Activated CD8-positive, alpha-beta T cell treated with anti-CD3 and anti-CD28 coated beads, Interleukin-2, amount 10 ng/mL, durations not matched to agents 7 days and 5 days (primary cell): ENCODE results near the gene KCNQ4. TPM values are rescaled to one million over a fixed set of nuclear protein-coding genes. Genes with fewer than 3 reads are reported as not detected.

Experiments
- ATAC-seq: fragments of 150-1000 bp; cut with Tn5 transposase; one replicate; pipeline ENCODE4 v1.10.0; 2021; ENCODE audit warnings: moderate library complexity
- CTCF ChIA-PET: fragments of 350-600 bp; sonication (Branson Sonifier 250); formaldehyde crosslinking; loops from one replicate; lab custom pipeline; 2021; ENCODE audit warnings: antibody characterized with exemption; lab: Charles Lee
- POLR2A ChIA-PET: fragments of 350-600 bp; sonication (Branson Sonifier 250); formaldehyde crosslinking; loops from one replicate; lab custom pipeline; 2021; ENCODE audit warnings: antibody characterized with exemption; lab: Charles Lee
- DNase-seq: peaks from one replicate; pipeline ENCODE4 v3.0.0-alpha.2; 2020
- H3K27ac Mint-ChIP-seq: one replicate; pipeline ENCODE4 v1.8.0; 2021; ENCODE audit warnings: mild to moderate bottlenecking, mixed read lengths
- H3K27me3 Mint-ChIP-seq: one replicate; pipeline ENCODE4 v1.8.0; 2021; ENCODE audit warnings: low read depth, mixed read lengths
- H3K36me3 Mint-ChIP-seq: one replicate; pipeline ENCODE4 v1.8.0; 2021; ENCODE audit warnings: low read depth, mixed read lengths
- H3K4me1 Mint-ChIP-seq: one replicate; pipeline ENCODE4 v1.8.0; 2021; ENCODE audit warnings: low read depth, mixed read lengths
- H3K4me3 Mint-ChIP-seq: one replicate; pipeline ENCODE4 v1.8.0; 2021; ENCODE audit warnings: mild to moderate bottlenecking, mixed read lengths
- H3K9me3 Mint-ChIP-seq: one replicate; pipeline ENCODE4 v1.8.0; 2022; ENCODE audit warnings: mixed read lengths; ENCODE audit not compliant: insufficient read depth
- total RNA-seq, 2 experiments: library from RNA; stranded (reverse); gene quantifications; one replicate each; pipeline ENCODE4 v1.2.3, GENCODE V29; 2021

Gene KCNQ4
- total RNA-seq, 2 experiments from 2014 or later: 0.73 to 0.87 TPM

DNA sequence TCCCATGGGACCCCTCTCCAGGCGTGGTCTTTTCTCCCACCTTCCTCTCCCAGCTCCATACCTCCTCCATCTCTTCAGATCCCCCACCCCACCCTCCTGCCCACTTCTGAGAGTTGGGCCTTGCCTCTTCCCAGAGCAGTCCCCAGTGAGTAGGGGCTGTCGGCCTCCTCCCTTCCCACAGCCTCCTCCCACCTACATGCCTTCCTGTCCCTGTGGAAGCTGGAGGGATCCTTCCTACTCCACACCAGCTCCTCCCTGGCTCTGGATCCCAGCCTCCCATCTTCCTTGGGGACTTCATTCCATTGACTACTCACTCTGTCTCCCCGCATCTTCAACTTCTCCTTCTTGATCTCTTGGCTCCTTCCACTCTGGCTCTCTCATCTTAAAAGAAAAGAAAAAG, 24.9 kb downstream of the KCNQ4 start:
- ATAC-seq (no peak), DNase-seq (no peak)
- POLR2A ChIA-PET: interaction anchor here (2.0 kb wide), 1 partner anchor 12 kb away, joined by 6 read pairs; no protein-coding TSS in a partner anchor
- CTCF ChIA-PET: interaction anchor here (1.0 to 1.3 kb wide), 3 partner anchors 9 to 41 kb away, joined by 3 to 5 read pairs (median 3); no protein-coding TSS in a partner anchor
- H3K36me3 Mint-ChIP-seq: no peaks in the 10 kb centered on the region
- H3K27ac Mint-ChIP-seq: no peak overlapping the region
- H3K27me3 Mint-ChIP-seq: peaks cover 14% of the 10 kb centered on the region
- no peak overlapping the region for H3K4me3 Mint-ChIP-seq
- no peaks in the 10 kb centered on the region for H3K9me3 Mint-ChIP-seq
- H3K4me1 Mint-ChIP-seq: peaks cover 26% of the 10 kb centered on the region

DNA sequence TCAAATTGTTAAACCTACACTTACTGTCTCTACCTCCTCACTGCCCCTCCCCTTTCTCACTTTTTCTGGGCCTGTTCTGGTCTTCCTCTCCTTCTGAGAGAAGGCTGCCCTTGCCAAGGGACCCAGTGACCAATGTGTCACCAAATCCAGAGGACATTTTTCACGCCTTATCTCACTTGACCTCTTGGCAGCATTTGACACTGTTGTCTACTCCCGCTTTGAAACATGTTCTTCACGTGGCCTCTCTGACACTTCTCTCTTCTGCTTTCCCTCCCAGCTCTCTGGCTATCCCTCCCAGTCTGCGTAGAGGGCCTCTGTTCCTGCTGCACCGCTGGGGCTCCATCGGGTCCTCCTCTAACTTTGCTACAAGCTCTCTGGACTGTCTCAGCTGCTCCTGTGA, 25.3 kb downstream of the KCNQ4 start:
- Mint-ChIP-seq H3K27ac (peak overlapping the region; percentile 11), H3K9me3 (no peaks in the 10 kb centered on the region), H3K27me3 (peaks cover 14% of the 10 kb centered on the region), H3K36me3 (no peaks in the 10 kb centered on the region), H3K4me1 (peaks cover 23% of the 10 kb centered on the region), H3K4me3 (no peak overlapping the region)
- DNase-seq: no peak
- ATAC-seq: no peak
- ChIA-PET POLR2A (interaction anchor here (2.0 kb wide), 1 partner anchor 13 kb away, joined by 6 read pairs; no protein-coding TSS in a partner anchor), CTCF (interaction anchor here (1.0 to 1.2 kb wide), 2 partner anchors 9 to 41 kb away, joined by 3 read pairs; no protein-coding TSS in a partner anchor)

DNA sequence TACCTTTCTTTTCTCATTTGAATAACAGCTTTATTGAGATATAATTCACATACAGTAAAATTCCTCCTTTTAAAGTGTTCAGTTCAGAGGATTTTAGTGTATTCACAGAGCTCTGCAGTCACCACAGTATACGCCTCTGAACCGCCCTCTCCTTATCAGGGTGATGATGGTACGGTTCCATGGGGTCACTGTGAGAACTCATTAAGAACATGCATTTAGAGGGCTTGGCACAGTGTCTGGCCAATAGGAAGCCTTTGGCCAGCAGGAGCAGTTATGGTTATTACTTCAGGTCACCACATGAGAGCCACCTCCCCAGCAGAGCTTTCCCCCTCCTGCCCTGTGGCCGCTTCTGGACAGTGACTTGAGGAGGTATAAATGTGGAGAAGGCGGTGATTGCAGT, 27.3 kb downstream of the KCNQ4 start:
- ChIA-PET CTCF (interaction anchor here (2.1 kb wide), 1 partner anchor 39 kb away, joined by 4 read pairs; no protein-coding TSS in a partner anchor), POLR2A (interaction anchor here (0.9 to 1.1 kb wide), 2 partner anchors 10 to 120 kb away, joined by 3 read pairs; partner anchors contain the start of gene NFYC)
- Mint-ChIP-seq H3K4me3 (no peak overlapping the region), H3K4me1 (peaks cover 21% of the 10 kb centered on the region), H3K36me3 (no peaks in the 10 kb centered on the region), H3K9me3 (no peaks in the 10 kb centered on the region), H3K27ac (no peak overlapping the region), H3K27me3 (peaks cover 10% of the 10 kb centered on the region)
- DNase-seq (no peak), ATAC-seq (no peak)

DNA sequence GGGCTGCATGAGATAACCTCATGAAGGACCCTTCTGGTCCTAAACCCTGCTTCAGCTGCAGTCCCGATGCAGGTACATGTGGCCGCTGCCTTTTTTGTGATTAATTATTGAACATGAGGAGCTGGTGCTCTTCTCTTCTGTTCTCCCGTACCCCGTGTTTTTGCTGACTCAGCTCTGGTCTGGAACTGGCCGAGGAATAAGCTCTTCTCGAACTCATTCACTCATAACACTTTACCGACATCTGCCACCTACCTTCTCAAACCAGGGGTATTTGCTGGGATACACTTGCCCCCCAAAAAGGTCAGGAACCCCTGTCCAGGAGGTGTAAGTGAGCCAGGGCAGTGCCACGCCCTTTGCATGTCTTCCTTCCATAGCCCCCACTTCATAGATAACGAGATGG, 31.8 kb downstream of the KCNQ4 start:
- POLR2A ChIA-PET: interaction anchor here (0.9 kb wide), 1 partner anchor 1611 kb away, joined by 3 read pairs; no protein-coding TSS in a partner anchor

DNA sequence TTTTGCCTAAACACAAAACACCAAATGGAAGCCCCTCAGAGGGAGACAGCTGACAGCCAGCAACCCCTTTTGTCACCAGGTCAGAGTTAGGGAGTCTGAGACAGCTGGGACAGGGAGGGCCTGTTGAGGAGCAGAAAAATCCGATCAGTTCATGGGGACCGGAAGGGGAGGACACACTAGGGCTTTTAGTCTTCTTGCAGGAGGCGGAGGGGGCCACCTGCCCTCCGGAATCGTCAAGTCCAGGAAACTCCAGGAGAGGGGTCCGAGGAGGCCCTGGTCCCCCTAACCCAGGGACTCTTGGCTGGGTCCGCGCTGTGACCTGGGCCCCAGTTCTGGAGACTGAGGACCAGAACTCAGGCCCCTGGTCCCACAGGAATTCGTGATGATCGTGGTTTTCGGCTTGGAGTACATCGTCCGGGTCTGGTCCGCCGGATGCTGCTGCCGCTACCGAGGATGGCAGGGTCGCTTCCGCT, 34.2 kb downstream of the KCNQ4 start:
- POLR2A ChIA-PET: no interaction called here
- CTCF ChIA-PET: interaction anchor here (1.3 kb wide), 2 partner anchors 9 to 43 kb away, joined by 3 to 5 read pairs; no protein-coding TSS in a partner anchor

More for the DNA sequence above, 31.8 kb downstream of the KCNQ4 start:
- CTCF ChIA-PET: no interaction called here
- peaks cover 16% of the 10 kb centered on the region for H3K27me3 Mint-ChIP-seq
- no peaks in the 10 kb centered on the region for H3K9me3 Mint-ChIP-seq
- no peak overlapping the region for H3K27ac Mint-ChIP-seq
- no peaks in the 10 kb centered on the region for H3K36me3 Mint-ChIP-seq
- DNase-seq (no peak), ATAC-seq (no peak)
- no peak overlapping the region for H3K4me3 Mint-ChIP-seq
- H3K4me1 Mint-ChIP-seq: peaks cover 23% of the 10 kb centered on the region

DNA sequence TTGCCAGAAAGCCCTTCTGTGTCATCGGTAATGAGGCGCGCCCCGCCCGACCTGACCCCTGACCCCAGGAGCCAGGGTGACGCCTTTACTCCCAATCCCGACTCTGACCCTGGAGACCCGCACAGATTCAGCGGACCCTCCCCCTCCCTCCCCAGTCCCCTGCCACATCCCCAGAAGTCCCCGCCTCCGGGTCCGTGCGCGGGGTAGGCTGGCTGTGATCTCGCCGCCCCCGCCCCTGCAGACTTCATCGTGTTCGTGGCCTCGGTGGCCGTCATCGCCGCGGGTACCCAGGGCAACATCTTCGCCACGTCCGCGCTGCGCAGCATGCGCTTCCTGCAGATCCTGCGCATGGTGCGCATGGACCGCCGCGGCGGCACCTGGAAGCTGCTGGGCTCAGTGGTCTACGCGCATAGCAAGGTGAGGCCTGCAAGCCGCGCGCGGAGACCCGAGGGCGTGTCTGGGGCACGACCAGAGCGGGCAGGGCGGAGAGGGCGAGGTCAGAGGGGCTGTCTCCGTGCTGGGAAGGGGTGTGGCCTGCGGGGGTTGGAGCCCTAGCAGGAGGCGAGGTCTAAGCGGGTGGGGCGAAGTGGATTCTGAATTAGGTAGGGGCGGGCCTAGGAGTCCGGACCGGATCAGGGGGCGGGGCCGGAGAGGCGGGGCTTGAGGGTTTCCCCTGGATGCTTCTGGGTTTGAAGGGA, 34.8 kb downstream of the KCNQ4 start:
- ATAC-seq (peak; percentile 97), DNase-seq (peak; percentile 93)
- ChIA-PET CTCF (interaction anchor here (1.3 kb wide), 1 partner anchor 10 kb away, joined by 3 read pairs; no protein-coding TSS in a partner anchor), POLR2A (no interaction called here)
- H3K27me3 Mint-ChIP-seq: peaks cover 9% of the 10 kb centered on the region
- no peaks in the 10 kb centered on the region for H3K36me3 Mint-ChIP-seq
- H3K27ac Mint-ChIP-seq: peak overlapping the region; percentile 83
- no peaks in the 10 kb centered on the region for H3K9me3 Mint-ChIP-seq
- H3K4me3 Mint-ChIP-seq: peak overlapping the region; percentile 69
- H3K4me1 Mint-ChIP-seq: peaks cover 20% of the 10 kb centered on the region

More for the DNA sequence above, 34.2 kb downstream of the KCNQ4 start:
- DNase-seq: no peak
- Mint-ChIP-seq H3K4me3 (peak overlapping the region; percentile 69), H3K4me1 (peaks cover 20% of the 10 kb centered on the region), H3K27ac (peak overlapping the region; percentile 83), H3K36me3 (no peaks in the 10 kb centered on the region), H3K27me3 (peaks cover 11% of the 10 kb centered on the region), H3K9me3 (no peaks in the 10 kb centered on the region)
- ATAC-seq: no peak

DNA sequence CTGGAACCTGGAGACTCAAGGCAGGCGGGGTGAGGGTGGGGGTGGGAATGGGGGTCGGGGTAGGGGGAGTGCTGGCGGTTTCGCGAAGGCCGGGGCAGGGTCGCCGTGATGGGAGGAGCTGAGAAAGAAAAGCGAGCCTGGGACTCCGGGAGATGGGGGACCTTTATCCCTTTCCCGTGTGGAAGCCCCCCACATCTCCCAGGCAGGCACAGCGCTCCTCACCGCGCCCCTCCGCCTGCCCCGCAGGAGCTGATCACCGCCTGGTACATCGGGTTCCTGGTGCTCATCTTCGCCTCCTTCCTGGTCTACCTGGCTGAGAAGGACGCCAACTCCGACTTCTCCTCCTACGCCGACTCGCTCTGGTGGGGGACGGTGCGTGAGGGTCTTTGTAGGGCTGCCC, 35.5 kb downstream of the KCNQ4 start:
- Mint-ChIP-seq H3K36me3 (no peaks in the 10 kb centered on the region), H3K27ac (peak overlapping the region; percentile 83), H3K4me1 (peaks cover 20% of the 10 kb centered on the region), H3K4me3 (peak overlapping the region; percentile 31), H3K27me3 (peaks cover 9% of the 10 kb centered on the region), H3K9me3 (no peaks in the 10 kb centered on the region)
- ATAC-seq: no peak
- DNase-seq: no peak
- ChIA-PET POLR2A (no interaction called here), CTCF (no interaction called here)

DNA sequence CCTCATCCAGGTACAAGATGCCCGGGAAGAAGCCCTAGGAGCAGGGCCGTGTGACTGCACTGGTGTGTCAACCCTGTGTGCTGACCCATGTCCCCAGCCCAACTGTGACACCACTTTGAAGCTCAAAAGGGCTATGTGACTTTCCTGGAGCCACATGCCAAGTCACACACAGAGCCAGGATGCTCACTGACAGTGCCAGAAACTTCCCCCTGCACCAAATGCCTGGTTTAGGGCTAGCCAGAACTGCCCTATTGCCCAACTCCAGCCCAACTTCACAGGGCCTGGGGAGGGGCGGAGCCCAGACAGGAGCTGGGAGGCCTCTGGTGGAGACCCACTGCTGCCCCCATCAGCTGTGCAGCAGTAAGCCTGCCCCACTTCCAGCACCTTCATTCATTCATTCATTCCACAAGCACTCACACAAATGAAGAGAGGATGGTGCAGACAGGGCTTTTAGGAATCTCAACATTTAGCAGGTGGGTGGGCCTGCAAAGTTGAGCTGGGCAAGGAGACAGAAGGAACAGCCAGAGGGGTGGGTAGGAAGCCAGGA, 36.7 kb downstream of the KCNQ4 start:
- H3K4me3 Mint-ChIP-seq: no peak overlapping the region
- peaks cover 9% of the 10 kb centered on the region for H3K27me3 Mint-ChIP-seq
- ATAC-seq: no peak
- POLR2A ChIA-PET: no interaction called here
- DNase-seq: no peak
- H3K9me3 Mint-ChIP-seq: no peaks in the 10 kb centered on the region
- peaks cover 30% of the 10 kb centered on the region for H3K4me1 Mint-ChIP-seq
- CTCF ChIA-PET: interaction anchor here (0.6 to 0.8 kb wide), 2 partner anchors 31 to 41 kb away, joined by 3 read pairs; no protein-coding TSS in a partner anchor
- no peaks in the 10 kb centered on the region for H3K36me3 Mint-ChIP-seq
- no peak overlapping the region for H3K27ac Mint-ChIP-seq

DNA sequence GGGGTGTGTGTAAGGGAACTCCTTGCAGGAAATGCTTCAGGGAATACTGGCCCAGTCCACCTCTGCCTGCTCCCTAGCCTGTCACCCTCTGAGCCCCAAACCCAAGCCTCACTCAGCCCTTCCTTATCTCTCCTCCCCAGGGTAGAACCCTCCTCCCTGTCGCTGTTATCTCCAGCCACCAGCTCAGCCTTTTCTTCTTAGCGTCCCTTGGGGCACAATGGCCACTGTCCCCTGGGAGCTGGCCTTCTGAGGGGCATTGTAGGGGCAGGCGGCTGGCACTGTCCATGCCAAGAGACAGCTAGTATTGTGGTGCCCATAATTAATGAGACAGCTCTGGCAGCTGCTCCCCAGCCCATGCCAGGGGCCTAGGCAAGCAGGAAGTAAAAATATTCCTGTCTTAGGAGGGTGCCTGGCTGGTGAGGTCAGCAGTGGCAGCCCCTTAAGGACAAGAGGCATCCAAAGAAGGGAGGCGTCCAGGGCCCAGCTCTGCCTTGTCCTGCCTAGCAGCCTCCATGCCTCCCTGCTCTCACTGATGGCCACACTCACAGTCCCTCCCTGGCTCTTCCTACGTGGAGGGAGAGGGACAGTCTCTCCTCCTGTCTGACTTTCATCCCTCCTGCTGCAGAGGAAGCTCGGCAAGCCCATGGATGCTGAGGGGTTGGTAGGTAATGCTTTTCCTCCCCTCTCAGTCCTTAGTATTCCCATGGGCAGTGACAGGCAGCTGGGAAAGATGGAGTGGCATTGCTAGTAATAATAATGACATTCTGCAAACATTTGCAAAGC, 37.5 kb downstream of the KCNQ4 start:
- ATAC-seq (no peak), DNase-seq (no peak)
- no peak overlapping the region for H3K4me3 Mint-ChIP-seq
- peaks cover 37% of the 10 kb centered on the region for H3K4me1 Mint-ChIP-seq
- H3K9me3 Mint-ChIP-seq: no peaks in the 10 kb centered on the region
- H3K36me3 Mint-ChIP-seq: no peaks in the 10 kb centered on the region
- H3K27ac Mint-ChIP-seq: no peak overlapping the region
- POLR2A ChIA-PET: interaction anchor here (0.6 to 1.2 kb wide), 2 partner anchors 129 to 1016 kb away, joined by 3 to 4 read pairs; no protein-coding TSS in a partner anchor
- peaks cover 9% of the 10 kb centered on the region for H3K27me3 Mint-ChIP-seq
- CTCF ChIA-PET: interaction anchor here (0.6 to 1.2 kb wide), 2 partner anchors 40 to 46 kb away, joined by 3 read pairs; no protein-coding TSS in a partner anchor

DNA sequence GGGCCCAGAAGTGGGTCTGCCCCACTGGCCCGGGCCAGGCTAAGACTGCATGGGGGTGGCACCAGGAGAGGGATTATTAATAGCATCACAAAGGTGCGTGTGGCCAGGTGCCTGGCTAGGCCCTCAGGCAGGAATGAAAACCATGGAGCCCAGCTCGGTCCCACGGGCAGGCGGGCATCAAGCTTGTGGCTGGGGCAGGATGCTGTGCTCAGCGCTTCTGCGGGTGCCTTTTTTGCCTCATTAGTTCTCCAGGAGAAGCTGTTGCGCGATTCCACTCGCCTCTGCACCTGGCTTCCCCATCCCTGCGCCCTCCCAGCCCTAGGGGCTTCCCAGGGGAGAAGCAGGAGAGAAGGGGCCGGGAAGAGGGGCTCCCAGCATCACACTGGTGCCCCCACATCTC, 39.3 kb downstream of the KCNQ4 start:
- POLR2A ChIA-PET: no interaction called here
- H3K4me1 Mint-ChIP-seq: peaks cover 48% of the 10 kb centered on the region
- DNase-seq (no peak), ATAC-seq (no peak)
- H3K36me3 Mint-ChIP-seq: no peaks in the 10 kb centered on the region
- H3K9me3 Mint-ChIP-seq: no peaks in the 10 kb centered on the region
- CTCF ChIA-PET: interaction anchor here (1.1 to 1.3 kb wide), 2 partner anchors 27 to 48 kb away, joined by 3 to 4 read pairs; no protein-coding TSS in a partner anchor
- no peak overlapping the region for H3K27ac Mint-ChIP-seq
- no peak overlapping the region for H3K4me3 Mint-ChIP-seq
- no peaks in the 10 kb centered on the region for H3K27me3 Mint-ChIP-seq

DNA sequence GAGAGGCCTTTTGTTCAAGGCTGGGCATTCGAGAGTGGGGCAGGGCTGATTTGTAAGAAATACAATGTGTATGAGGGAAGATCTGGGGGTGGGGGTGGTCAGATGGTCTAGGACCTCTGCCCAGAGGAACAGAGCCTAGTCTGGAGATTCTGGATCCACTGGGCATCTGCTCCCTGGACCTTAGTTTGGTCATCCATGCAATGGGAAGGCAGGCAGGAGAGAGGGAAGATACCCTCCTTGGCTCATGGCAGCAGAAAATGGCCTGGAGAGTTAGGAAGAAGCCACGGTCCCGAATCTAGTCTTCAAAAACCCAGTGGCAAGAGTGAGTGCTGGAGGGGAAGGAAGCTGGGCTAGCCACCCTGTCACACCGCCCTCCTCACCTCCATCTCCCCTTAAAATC, 39.8 kb downstream of the KCNQ4 start:
- H3K27me3 Mint-ChIP-seq: no peaks in the 10 kb centered on the region

More for the DNA sequence above, 39.8 kb downstream of the KCNQ4 start:
- peaks cover 44% of the 10 kb centered on the region for H3K4me1 Mint-ChIP-seq
- H3K36me3 Mint-ChIP-seq: no peaks in the 10 kb centered on the region
- no peak overlapping the region for H3K4me3 Mint-ChIP-seq
- ATAC-seq (no peak), DNase-seq (no peak)
- H3K9me3 Mint-ChIP-seq: no peaks in the 10 kb centered on the region
- ChIA-PET CTCF (interaction anchor here (1.1 to 1.3 kb wide), 2 partner anchors 27 to 49 kb away, joined by 3 to 4 read pairs; no protein-coding TSS in a partner anchor), POLR2A (no interaction called here)
- peak overlapping the region; percentile 69 for H3K27ac Mint-ChIP-seq
